ENCODE data around the gene LRRC8E.
"Not testable (repeated sequence)": the region's sequence is repeated elsewhere in the genome, so short reads cannot be mapped to it uniquely, and the experiment has no call there.

The LRRC8E gene

DNA sequence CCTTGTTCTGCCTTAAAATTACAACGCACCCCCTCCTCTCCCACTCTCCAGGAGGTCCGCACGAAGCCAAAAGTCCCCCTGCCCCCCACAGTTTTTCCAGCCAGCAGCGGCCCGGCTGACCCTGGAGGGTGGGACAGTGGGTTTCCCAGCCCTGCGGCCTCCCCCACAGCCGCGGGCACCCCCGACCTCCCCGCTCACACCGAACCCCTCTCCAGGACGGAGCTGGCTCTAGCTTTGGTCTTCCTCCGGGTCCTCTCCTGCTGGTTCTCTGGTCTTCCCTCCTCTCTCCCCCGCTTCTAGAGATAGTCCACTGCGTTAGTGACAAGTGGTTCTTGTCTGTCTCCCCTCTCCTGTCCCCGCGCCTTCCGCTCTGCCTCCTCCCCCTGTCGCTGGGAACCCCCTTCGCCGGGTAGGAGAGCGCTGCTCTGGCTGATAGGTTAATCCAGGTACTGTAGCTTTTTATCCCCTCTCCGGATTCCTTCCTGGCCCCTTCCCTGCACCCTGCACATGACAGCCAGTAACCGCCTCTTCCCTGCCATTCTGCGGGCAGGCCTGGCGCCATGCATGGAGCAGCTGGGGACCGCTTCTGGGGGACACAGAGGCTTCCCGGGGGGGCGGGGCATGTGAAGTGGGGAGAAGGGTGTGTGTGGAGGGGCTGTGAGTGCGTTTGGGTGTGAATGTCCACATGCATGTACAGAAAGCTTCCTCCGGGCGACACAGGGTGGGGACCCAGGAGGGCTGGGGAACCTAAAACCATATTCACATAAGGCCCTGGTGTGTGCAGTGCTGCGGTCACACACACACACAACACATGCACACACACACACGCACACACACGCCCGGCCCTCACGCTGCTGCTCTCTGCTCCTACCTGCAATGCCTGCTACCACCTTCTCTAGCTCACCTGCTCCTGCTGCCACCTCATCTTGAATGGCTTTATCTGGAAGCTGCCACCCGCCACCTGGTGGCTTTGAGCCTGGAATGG, 31.3 kb upstream of the LRRC8E start:
- TF ChIP-seq POLR2A (IDR thresholded peaks at IDR 0.05; ENCODE audit: low read depth, low read length) (no peak), TAF1 (IDR thresholded peaks at IDR 0.05; ENCODE audit: borderline replicate concordance, low read depth, low read length) (no peak), POLR2AphosphoS5 (IDR thresholded peaks at IDR 0.05; ENCODE audit: low read depth, low read length) (no peak)
- no peak for DNase-seq (ENCODE audit: insufficient read length)
- no peak for FAIRE-seq

DNA sequence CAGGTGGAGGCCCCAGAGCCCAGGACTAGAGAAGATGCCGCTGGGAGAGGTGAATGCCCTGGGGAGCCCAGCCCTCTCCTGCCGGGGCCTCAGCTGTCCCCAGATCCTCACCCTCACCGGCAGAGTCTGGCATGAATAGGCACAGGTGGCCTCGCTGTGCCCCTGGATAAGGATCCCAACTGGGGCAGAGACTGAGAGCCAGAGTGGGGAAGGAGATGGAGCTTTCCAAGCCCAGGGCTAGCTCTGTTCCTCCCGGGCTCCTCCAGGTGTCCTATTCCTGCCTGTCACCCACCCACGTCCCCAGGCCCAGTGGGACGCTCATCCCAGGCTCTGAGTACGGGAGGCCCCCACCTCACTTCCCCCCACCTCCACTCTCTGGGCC, 30.6 kb upstream of the LRRC8E start:
- no peak for TF ChIP-seq POLR2AphosphoS5 (IDR thresholded peaks at IDR 0.05; ENCODE audit: low read depth, low read length)
- TF ChIP-seq TAF1 (IDR thresholded peaks at IDR 0.05; ENCODE audit: borderline replicate concordance, low read depth, low read length): no peak
- no peak for TF ChIP-seq POLR2A (IDR thresholded peaks at IDR 0.05; ENCODE audit: low read depth, low read length)
- FAIRE-seq: no peak
- DNase-seq (ENCODE audit: insufficient read length): no peak

DNA sequence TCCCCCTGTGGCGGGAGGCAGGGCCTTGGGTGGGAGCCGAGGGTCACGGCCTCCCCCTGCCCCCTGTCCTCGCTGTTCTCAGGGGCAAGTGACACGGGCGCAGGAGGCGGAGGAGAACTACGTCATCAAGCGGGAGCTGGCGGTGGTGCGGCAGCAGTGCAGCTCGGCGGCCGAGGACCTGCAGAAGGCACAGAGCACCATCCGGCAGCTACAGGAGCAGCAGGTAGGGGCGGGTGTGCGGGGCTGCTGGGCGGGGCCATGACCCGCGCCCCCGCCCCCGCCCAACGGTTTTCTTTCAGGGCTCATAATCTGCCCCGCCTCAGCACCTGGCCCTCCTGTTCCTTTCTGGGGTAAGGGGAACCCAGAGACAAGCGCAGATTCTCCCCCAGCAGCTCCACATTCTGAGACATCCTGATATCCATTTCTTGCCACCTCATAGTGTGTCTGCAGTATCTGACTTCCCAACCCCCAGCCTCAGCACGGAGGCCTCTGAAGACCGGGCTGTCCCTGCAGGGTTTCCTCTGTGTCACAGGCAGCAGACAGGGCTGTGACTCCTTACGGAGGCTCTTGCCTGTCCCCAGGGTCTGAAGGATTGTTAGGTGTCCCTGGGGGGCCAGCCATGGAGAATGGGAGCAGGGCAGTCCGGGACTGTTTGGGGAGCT, 30.1 kb upstream of the LRRC8E start:
- no peak for DNase-seq (ENCODE audit: insufficient read length)
- TF ChIP-seq POLR2AphosphoS5 (IDR thresholded peaks at IDR 0.05; ENCODE audit: low read depth, low read length): no peak
- TF ChIP-seq POLR2A (IDR thresholded peaks at IDR 0.05; ENCODE audit: low read depth, low read length): no peak
- TF ChIP-seq TAF1 (IDR thresholded peaks at IDR 0.05; ENCODE audit: borderline replicate concordance, low read depth, low read length): no peak
- no peak for FAIRE-seq

DNA sequence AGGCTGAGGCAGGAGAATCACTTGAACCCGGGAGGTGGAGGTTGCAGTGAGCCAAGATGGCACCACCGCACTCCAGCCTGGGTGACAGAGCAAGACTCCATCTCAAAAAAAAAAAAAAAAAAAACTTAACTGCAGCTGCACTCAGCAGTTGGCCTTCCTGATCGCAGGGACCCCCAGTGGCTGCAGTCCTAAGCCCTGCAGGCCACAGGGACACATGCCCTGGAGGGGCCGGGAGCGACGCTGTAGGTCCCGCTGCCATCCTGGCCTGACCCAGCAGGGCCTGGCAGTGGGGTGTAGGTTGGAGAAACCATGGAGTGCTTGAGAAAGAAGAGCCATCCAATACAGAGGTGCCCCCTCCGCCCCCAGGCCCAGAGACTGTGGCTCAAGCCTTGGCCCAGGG, 29.2 kb upstream of the LRRC8E start:
- DNase-seq (ENCODE audit: insufficient read length); FAIRE-seq: not testable (repeated sequence)

DNA sequence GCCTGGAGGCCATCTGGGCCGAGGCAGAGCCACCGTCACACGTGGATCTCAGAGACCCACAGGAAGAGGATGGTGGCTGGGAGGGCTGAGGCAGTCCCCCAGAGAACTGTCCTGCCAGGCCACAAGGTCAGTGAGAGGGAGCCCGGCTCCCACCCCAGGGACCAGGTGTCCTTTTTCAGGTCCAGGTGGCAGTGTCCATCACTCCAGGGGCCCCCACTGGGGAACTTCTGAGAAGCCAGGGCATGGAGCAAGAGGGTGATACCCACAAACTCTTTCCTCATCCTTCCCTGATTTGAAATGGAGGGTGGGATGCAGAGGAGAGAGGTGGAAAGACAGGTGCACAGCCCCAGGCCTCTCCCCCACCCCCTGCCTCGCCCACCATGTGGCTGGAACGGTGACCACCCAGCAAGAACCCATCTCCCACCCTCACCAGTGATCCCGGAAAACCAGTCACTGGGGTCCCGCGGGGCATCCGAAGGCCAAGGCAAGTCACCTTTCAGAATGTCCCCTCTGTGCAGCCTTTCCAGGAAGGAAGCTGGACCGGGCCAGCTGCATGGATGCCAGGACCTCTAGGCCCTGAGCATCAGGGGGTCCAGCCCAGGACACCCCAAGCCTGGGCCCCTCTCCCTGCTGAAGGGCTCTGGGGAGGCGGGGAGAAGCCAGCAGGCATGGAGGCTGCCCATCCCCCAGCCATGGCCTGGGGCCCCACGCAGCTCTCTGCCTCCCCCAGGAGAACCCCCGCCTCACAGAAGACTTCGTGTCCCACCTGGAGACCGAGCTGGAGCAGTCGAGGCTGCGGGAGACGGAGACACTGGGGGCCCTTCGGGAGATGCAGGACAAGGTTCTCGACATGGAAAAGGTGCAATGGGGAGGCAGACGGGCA, 28.2 kb upstream of the LRRC8E start:
- TF ChIP-seq POLR2A (IDR thresholded peaks at IDR 0.05; ENCODE audit: low read depth, low read length): no peak
- TF ChIP-seq TAF1 (IDR thresholded peaks at IDR 0.05; ENCODE audit: borderline replicate concordance, low read depth, low read length): no peak
- TF ChIP-seq POLR2AphosphoS5 (IDR thresholded peaks at IDR 0.05; ENCODE audit: low read depth, low read length): no peak
- DNase-seq (ENCODE audit: insufficient read length): no peak
- no peak for FAIRE-seq

DNA sequence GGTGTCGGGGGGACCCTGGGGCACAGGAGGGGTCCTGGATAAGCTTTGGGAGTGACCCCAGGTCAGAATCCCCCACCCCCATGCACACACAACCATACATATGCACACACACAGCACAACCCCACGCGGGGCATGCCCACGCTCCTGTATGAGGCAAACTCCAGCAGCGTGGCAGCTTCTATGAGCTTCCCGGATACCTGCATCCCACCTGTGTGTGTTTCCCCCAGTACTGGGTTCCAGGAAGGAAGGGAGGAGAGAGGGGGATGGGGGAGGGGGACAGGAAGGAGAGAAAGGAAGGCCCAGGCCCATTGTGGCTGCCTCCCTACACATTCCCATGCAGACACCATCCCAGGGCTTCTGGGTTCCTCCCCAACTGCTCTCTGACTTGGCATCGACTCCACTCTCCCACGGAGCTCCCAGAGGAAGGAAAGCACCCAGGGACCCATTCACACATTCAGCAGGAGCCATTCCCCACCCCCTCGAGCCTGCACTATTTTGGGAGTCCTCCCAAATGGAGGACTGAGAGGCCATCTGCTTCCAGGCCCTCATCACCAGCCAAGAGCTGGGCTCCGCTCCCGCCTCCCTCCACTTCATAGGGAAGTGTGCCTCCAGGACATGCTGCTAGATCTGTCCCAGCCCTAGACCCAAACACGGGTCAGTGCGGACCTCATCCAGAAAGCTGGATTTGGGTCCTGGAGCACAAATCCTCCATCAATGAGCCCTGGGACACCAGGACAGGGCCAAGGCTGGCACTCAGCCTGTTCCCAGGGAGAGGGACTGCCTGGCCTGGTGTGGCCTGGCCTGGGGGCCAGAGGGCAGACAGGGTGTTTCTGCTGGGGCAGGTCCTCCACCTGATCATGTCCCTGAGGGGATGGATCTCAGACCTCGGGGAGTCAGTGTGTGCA, 27.3 kb upstream of the LRRC8E start:
- FAIRE-seq (no peak), DNase-seq (ENCODE audit: insufficient read length) (no peak)
- TF ChIP-seq TAF1 (IDR thresholded peaks at IDR 0.05; ENCODE audit: borderline replicate concordance, low read depth, low read length) (no peak), POLR2A (IDR thresholded peaks at IDR 0.05; ENCODE audit: low read depth, low read length) (no peak), POLR2AphosphoS5 (IDR thresholded peaks at IDR 0.05; ENCODE audit: low read depth, low read length) (no peak)

DNA sequence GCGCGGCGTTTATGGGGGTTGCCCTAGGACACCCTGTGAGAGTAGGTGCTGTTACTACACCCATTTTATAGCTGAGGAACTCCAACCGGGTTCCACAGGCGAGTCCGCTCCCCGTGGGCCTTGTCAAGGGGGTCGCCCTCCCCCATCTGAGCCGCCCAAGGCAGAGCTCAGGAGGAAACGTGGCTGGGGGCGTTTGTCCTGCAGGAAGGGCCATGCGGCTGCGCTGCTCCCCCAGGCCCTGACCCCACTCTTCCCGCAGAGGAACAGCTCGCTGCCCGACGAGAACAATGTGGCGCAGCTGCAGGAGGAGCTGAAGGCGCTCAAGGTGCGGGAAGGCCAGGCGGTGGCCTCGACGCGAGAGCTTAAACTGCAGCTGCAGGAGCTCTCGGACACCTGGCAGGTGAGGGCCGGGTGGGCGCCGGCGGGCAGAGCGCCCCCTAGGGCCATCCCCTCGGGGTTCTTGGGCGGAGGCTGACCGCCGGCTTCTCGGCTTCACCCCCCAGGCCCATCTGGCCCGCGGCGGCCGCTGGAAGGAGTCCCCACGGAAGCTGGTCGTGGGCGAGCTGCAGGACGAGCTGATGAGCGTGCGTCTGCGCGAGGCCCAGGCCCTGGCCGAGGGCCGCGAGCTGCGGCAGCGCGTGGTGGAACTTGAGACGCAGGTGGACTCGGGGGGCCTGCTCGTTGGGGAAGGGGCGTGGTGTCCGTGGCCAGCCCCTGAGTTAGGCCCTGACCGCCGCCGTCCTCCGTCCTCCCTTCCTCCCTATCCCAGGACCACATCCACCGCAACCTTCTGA, 26.5 kb upstream of the LRRC8E start:
- FAIRE-seq: no peak
- TF ChIP-seq POLR2A (IDR thresholded peaks at IDR 0.05; ENCODE audit: low read depth, low read length): no peak
- no peak for TF ChIP-seq POLR2AphosphoS5 (IDR thresholded peaks at IDR 0.05; ENCODE audit: low read depth, low read length)
- TF ChIP-seq TAF1 (IDR thresholded peaks at IDR 0.05; ENCODE audit: borderline replicate concordance, low read depth, low read length): no peak
- no peak for DNase-seq (ENCODE audit: insufficient read length)

DNA sequence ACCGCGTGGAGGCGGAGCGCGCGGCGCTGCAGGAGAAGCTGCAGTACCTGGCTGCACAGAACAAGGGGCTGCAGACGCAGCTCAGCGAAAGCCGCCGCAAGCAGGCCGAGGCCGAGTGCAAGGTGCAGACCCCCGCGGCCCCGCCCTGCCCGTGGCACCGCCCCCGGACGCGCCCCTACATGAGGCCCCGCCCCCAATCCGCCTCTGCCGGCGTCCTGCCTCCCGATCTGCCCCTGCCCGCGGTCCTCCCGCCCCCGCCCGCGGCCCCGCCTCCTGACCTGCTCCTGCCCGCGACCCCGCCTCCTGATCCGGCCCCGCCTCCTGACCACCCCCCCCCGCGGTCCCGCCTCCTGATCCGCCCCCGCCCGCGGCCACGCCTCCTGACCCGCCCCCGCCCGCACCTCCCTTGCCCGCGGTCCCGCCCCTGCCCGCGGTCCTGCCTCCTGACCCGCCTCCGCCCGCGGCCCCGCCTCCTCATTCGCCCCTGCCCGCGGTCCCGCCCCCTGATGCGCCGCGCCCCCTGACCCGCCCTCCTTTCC, 25.8 kb upstream of the LRRC8E start:
- DNase-seq (ENCODE audit: insufficient read length) (peak; percentile 82), FAIRE-seq (peak; percentile 33)
- no peak for TF ChIP-seq POLR2AphosphoS5 (IDR thresholded peaks at IDR 0.05; ENCODE audit: low read depth, low read length)
- TF ChIP-seq TAF1 (IDR thresholded peaks at IDR 0.05; ENCODE audit: borderline replicate concordance, low read depth, low read length): no peak
- TF ChIP-seq POLR2A (IDR thresholded peaks at IDR 0.05; ENCODE audit: low read depth, low read length): no peak

DNA sequence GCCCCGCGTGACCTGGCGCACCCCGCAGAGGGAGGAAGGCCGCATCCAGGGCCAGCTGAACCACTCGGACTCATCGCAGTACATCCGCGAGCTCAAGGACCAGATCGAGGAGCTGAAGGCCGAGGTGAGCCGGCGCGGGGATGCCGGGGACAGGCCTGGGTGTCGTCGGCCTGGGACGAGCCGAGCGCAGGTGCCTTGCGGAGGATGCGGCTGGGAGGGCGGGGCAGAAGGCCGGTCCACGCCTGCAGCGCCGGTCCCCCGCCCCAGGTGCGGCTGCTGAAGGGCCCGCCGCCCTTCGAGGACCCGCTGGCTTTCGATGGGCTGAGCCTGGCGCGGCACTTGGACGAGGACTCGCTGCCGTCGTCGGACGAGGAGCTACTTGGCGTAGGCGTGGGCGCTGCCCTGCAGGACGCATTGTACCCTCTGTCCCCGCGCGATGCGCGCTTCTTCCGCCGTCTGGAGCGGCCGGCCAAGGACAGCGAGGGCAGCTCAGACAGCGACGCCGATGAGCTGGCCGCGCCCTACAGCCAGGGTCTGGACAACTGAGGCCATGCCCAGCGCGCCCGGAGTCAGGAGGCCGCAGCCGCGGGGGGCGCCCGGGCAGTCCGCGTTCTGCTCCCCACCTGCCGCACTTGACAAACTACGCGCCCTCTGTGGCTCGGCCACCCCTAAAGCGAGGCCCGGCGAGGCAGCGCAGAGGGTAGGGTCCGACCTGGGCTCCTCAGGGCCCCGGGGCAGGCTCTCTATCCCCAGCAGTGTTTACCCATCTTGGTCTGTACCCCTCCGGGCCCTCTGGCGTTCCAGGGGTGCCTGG, 24.9 kb upstream of the LRRC8E start:
- DNase-seq (ENCODE audit: insufficient read length) (no peak), FAIRE-seq (no peak)
- TF ChIP-seq POLR2AphosphoS5 (IDR thresholded peaks at IDR 0.05; ENCODE audit: low read depth, low read length): no peak
- no peak for TF ChIP-seq TAF1 (IDR thresholded peaks at IDR 0.05; ENCODE audit: borderline replicate concordance, low read depth, low read length)
- TF ChIP-seq POLR2A (IDR thresholded peaks at IDR 0.05; ENCODE audit: low read depth, low read length): no peak
